ENCODE results near the gene APOL4. TPM values are rescaled to one million over a fixed set of nuclear protein-coding genes. Genes with fewer than 3 reads are reported as not detected.

The APOL4 gene
- total RNA-seq, 2 experiments from 2014 or later, result not detected

DNA sequence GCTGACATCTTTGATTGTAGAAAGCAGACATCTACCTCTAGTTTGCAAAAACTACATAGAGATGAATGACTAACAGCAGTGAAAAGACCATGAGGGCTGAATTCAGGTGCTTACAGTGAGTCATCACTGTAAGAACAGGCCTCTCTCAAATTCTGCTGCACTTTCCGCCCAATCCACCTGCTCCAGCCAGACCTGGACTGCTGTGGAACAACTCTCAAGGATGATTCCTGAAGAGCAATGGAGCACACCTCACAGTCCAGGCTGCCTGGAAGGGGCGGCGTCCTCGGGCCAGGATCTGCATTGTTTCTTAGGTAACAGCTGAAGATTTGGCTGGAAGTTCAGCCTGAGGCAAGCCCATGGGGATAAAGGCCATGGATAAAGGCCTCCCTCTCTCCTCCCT lies 22.6 kb upstream of the APOL4 start:
- H3K4me3 ChIP-seq (ENCODE audit: low read depth, low read length, poor library complexity, severe bottlenecking), result no peak overlapping the region
- ChIA-PET CTCF (ENCODE audit: unreplicated experiment) (no interaction called here), POLR2A (no interaction called here)
- no peaks in the 10 kb centered on the region for H3K4me1 ChIP-seq (ENCODE audit: insufficient read depth, low read length, poor library complexity, severe bottlenecking)
- no peaks in the 10 kb centered on the region for H4K20me1 ChIP-seq (ENCODE audit: insufficient read depth, low read length)
- no peaks in the 10 kb centered on the region for H3K9me3 ChIP-seq (ENCODE audit: low read length)
- H3K79me2 ChIP-seq (ENCODE audit: insufficient read depth, low read depth, low read length), result no peaks in the 10 kb centered on the region
- DNase-seq (ENCODE audit: low spot score), result no peak
- no peak overlapping the region for H3K4me2 ChIP-seq (ENCODE audit: low read length)
- TF ChIP-seq EZH2phosphoT487 (IDR thresholded peaks at IDR 0.05; ENCODE audit: borderline replicate concordance, low read depth, low read length), result no peak
- TF ChIP-seq, protein P1, sequence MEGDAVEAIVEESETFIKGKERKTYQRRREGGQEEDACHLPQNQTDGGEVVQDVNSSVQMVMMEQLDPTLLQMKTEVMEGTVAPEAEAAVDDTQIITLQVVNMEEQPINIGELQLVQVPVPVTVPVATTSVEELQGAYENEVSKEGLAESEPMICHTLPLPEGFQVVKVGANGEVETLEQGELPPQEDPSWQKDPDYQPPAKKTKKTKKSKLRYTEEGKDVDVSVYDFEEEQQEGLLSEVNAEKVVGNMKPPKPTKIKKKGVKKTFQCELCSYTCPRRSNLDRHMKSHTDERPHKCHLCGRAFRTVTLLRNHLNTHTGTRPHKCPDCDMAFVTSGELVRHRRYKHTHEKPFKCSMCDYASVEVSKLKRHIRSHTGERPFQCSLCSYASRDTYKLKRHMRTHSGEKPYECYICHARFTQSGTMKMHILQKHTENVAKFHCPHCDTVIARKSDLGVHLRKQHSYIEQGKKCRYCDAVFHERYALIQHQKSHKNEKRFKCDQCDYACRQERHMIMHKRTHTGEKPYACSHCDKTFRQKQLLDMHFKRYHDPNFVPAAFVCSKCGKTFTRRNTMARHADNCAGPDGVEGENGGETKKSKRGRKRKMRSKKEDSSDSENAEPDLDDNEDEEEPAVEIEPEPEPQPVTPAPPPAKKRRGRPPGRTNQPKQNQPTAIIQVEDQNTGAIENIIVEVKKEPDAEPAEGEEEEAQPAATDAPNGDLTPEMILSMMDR (conservative IDR thresholded peaks at IDR 0.05; ENCODE audit: low read length), result no peak
- no peaks in the 10 kb centered on the region for H3K9me2 ChIP-seq (ENCODE audit: insufficient read depth, low read length)
- H2AFZ ChIP-seq (ENCODE audit: low read length), result no peak overlapping the region
- intact Hi-C loops (cut with micrococcal nuclease; ENCODE audit: unreplicated experiment), result loop anchor here (5.0 kb wide), 2 partner anchors 42 to 82 kb away; no protein-coding TSS in a partner anchor
- no peaks in the 10 kb centered on the region; the same call in 1 of the 2 replicates for H3K36me3 ChIP-seq (ENCODE audit: insufficient read depth, low read length)
- no peak overlapping the region for H3K27ac ChIP-seq (ENCODE audit: low read depth, low read length, poor library complexity, severe bottlenecking)
- no TSS peak for BruUV-seq (replicated peaks)

- Histone ChIP-seq H3K79me2 (ENCODE audit: insufficient read depth, low read depth, low read length) (no peaks in the 10 kb centered on the region), H4K20me1 (ENCODE audit: insufficient read depth, low read length) (no peaks in the 10 kb centered on the region), H3K4me1 (ENCODE audit: insufficient read depth, low read length, poor library complexity, severe bottlenecking) (no peaks in the 10 kb centered on the region), H3K4me3 (ENCODE audit: low read depth, low read length, poor library complexity, severe bottlenecking) (no peak overlapping the region), H3K36me3 (ENCODE audit: insufficient read depth, low read length) (no peaks in the 10 kb centered on the region; the same call in 1 of the 2 replicates), H3K4me2 (ENCODE audit: low read length) (no peak overlapping the region), H3K27ac (ENCODE audit: low read depth, low read length, poor library complexity, severe bottlenecking) (no peak overlapping the region), H3K9me3 (ENCODE audit: low read length) (no peaks in the 10 kb centered on the region), H3K9me2 (ENCODE audit: insufficient read depth, low read length) (no peaks in the 10 kb centered on the region), H2AFZ (ENCODE audit: low read length) (no peak overlapping the region)
- TF ChIP-seq, protein P1 (conservative IDR thresholded peaks at IDR 0.05; ENCODE audit: low read length), result no peak
- no peak for TF ChIP-seq EZH2phosphoT487 (IDR thresholded peaks at IDR 0.05; ENCODE audit: borderline replicate concordance, low read depth, low read length)
- ChIA-PET CTCF (ENCODE audit: unreplicated experiment) (no interaction called here), POLR2A (no interaction called here)
- BruUV-seq (replicated peaks), result no TSS peak
- no peak for DNase-seq (ENCODE audit: low spot score)
- intact Hi-C loops (cut with micrococcal nuclease; ENCODE audit: unreplicated experiment), result loop anchor here (5.0 kb wide), 2 partner anchors 41 to 81 kb away; no protein-coding TSS in a partner anchor
Observed at GRCh38 chr22:36223504-36223903, 21.9 kb upstream of the APOL4 start.

DNA sequence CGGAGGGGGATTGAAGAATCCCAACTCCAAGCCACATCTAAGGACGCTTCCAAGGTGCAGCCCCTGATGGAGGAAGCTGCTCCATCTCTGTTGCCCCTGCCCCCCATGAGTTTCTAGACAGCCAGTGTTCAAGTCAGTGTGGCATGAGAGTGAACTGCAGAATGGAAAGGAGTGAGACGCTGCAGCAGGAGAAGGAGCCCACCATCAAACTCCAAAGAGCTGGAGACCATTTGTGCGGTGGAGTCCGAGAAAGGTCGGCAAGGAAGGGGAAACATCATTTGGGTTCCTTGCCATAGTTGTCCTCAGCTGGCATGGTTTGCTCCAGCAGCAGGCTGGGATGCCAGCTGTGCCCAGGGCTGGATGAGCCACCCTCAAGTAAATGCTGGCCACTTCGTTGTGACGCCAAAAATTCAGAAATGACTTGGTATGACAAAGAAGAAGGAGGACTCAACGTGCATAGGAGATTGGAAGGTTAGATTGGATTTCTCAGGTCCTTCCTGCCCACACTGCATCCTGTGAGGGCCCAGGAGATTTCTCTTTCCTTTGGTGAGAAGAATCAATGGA lies 21.4 kb upstream of the APOL4 start:
- H2AFZ ChIP-seq (ENCODE audit: low read length), result no peak overlapping the region
- no peak overlapping the region for H3K4me2 ChIP-seq (ENCODE audit: low read length)
- H3K27ac ChIP-seq (ENCODE audit: low read depth, low read length, poor library complexity, severe bottlenecking), result no peak overlapping the region
- no peaks in the 10 kb centered on the region for H3K79me2 ChIP-seq (ENCODE audit: insufficient read depth, low read depth, low read length)
- no peak overlapping the region for H3K4me3 ChIP-seq (ENCODE audit: low read depth, low read length, poor library complexity, severe bottlenecking)
- ChIA-PET POLR2A (no interaction called here), CTCF (ENCODE audit: unreplicated experiment) (no interaction called here)
- H3K36me3 ChIP-seq (ENCODE audit: insufficient read depth, low read length), result no peaks in the 10 kb centered on the region; the same call in 1 of the 2 replicates
- no TSS peak for BruUV-seq (replicated peaks)
- H3K9me2 ChIP-seq (ENCODE audit: insufficient read depth, low read length), result no peaks in the 10 kb centered on the region
- no peak for DNase-seq (ENCODE audit: low spot score)
- H3K9me3 ChIP-seq (ENCODE audit: low read length), result no peaks in the 10 kb centered on the region
- H4K20me1 ChIP-seq (ENCODE audit: insufficient read depth, low read length), result no peaks in the 10 kb centered on the region
- intact Hi-C loops (cut with micrococcal nuclease; ENCODE audit: unreplicated experiment), result loop anchor here (5.0 kb wide), 2 partner anchors 41 to 81 kb away; no protein-coding TSS in a partner anchor
- H3K4me1 ChIP-seq (ENCODE audit: insufficient read depth, low read length, poor library complexity, severe bottlenecking), result no peaks in the 10 kb centered on the region
- TF ChIP-seq EZH2phosphoT487 (IDR thresholded peaks at IDR 0.05; ENCODE audit: borderline replicate concordance, low read depth, low read length), result no peak
- TF ChIP-seq, protein P1 (conservative IDR thresholded peaks at IDR 0.05; ENCODE audit: low read length), result no peak

All from OCI-LY7 (cell line).